GM21717 (cell line): ENCODE measurements around the gene SETD2.
A peak's percentile ranks its signal among the peaks of the same experiment; 100 is the strongest.

ENCODE experiments used
- ATAC-seq: cut with Tn5 transposase; IDR thresholded peaks from one replicate; pipeline ENCODE4 v1.9.1; 2021; ENCODE audit warnings: mild to moderate bottlenecking, moderate library complexity; ENCODE audit not compliant: unreplicated experiment

Gene SETD2

GRCh38 chr3:46987743-46988401, 176.0 kb downstream of the SETD2 start:
- ATAC-seq: peak; percentile 65

- peak; percentile 2 for ATAC-seq
These were observed 176.6 kb downstream of the SETD2 start for GRCh38 chr3:46987319-46987742.

DNA sequence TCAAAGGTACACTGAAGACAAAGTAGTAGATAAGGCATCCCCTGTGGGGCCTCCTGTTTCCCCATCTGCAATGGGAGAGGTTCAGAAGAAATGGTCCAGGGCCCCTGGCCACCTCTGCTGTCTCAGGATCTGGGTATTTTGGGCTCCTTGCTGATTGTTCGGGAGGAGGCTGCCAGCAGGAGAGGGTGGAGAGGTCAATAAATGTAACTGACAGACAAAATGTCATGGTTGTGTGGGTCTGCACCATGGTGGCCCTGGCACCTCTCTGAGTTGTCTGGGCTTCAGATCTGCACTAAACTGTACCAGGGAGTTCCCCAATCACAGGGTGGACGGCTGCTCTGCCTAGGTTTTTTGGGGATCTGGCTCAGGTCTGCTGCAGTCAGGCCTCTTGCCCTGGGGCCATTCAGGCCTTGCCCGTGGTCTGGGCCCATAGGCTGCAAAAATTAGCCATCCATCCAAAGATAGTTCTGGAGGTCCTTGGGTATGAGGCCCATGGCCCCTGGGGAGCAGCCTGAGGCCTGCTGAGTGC, 177.1 kb downstream of the SETD2 start:
- no peak for ATAC-seq

- ATAC-seq: no peak
These were observed 177.7 kb downstream of the SETD2 start for GRCh38 chr3:46986055-46986730.

DNA sequence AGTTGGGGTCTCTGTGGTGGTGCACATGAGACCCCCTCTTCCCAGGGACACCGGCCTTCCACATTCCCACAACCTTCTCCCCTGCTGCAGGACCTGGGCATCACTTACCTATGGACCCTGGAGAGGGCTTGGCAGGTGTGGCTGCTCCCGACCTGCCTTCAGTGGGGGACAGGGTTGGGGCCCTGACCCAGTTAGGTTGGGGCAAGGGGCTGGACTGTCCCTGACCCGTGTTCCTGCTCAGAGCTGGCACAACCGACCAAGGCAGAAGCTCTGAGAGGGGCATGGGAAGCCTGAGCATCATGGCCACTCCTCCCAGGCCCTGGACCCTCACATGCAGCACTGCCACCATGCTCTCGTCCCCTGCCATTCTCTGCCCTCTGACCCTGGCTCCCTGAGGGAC, 178.3 kb downstream of the SETD2 start:
- no peak for ATAC-seq

- ATAC-seq: no peak
These were observed 179.1 kb downstream of the SETD2 start for GRCh38 chr3:46984591-46985459.

DNA sequence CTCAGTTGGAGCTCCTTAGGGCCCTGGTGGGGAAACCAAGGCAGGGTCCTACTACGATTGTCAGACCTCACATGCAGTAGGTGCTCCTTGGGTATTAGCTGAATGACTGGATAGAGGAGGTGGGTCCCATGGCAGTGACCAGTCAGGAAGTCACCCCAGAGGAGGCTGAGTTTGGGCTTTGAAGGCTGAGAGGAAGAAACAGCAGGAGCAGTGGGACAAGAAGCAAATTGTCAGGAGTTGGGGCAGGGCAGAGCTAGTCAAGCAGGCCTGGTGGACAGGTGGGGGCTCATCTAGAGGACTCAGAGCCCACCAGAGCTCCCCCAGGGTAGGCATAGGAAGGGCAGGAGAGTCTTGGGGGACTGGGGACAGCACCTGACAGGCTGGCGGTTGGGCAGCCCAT, 181.4 kb downstream of the SETD2 start:
- no peak for ATAC-seq

- ATAC-seq: no peak
These were observed 181.9 kb downstream of the SETD2 start for GRCh38 chr3:46981932-46982471.

GRCh38 chr3:46979958-46980497, 183.9 kb downstream of the SETD2 start:
- ATAC-seq: peak; percentile 1

GRCh38 chr3:46978985-46979944, 184.6 kb downstream of the SETD2 start, which contains the start of gene NBEAL2:
Gene NBEAL2 (plus strand): TSS chr3:46979666. CDS start chr3:46979862, 196 bp downstream.
- ATAC-seq: peak; percentile 55

DNA sequence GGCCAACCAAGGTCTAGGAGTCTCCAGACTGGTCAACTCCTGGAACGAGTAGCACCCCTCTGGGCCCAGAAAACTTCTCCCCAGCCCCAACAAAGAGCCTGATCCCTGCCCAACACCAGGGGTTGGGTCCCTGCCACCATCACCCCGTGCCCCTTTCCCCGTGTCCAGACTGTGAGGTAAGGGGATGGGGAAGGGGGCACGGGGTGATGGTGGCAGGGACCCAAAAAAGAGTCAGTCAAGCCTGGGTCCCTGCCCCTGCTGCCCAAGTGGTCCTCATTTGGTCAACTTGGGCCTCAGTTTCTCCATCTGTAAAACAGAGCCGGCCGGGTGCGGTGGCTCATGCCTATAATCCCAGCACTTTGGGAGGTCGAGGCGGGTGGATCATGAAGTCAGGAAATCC, 185.5 kb downstream of the SETD2 start:
- ATAC-seq: no peak

DNA sequence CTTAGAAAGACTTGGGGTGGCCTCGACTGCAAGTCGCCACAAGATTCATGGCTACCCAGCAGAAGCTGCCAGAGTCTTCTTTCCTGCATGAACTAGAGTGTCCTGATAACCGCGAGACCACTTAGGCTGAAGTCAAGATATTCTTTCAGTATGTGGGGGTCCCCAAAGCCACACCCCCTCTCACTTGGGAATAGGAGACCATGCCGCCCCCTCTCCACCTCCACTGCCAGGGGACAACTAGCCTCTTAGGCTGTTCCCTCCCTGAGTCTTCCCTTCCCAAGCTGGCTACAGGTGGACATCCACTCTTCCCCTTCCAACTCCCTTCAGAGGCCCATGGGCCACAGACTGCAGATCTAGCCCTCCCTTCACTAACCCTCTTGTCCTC, 186.1 kb downstream of the SETD2 start:
- ATAC-seq: no peak

DNA sequence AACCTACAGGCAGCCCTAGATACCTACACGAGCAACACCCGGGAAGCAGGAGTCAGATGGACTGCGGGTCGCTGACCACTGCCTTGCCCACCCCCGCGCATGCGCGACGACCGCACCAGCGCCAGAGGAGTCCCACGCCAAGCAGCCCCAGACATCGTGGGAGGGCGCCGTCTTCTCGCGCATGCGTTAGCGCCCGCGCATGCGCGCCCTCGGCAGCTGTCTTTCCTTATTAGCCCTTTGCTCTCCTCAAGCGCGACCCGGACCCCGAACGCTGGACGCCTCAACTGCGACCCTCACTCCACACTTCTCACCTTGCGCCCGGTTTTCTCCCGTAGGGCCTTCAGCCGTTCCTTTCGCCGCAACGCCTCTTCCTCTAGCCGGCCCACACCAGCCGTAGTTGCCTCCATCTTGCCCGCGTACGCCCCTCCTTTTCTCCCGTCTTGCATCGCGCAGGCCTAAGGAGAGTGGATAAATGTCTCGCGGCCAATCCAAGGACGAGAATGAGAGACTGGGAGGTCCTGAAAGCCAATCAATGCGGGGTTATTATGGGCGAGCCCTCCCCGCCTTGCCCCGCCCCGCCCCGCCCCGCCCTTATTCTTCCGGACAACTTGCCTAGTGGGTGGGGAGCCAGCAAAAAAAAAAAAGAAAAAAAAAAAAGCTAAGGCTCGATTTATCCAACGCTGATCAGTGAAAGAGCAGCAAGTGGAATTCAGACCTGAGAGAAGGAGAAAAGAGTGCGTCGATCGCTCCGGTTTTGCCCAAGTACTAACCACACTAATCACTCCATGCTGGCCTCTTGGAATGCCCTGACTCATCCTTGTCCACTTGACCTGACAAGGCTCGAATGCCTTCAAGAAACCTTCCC, 187.4 kb downstream of the SETD2 start, which contains the start of gene CCDC12:
CCDC12 (minus strand) TSS at position 420 of the 865 bp plus-strand sequence; CDS start at position 407, 13 bp downstream.
- ATAC-seq: peak; percentile 50

GRCh38 chr3:46974421-46975171, 189.3 kb downstream of the SETD2 start:
- ATAC-seq: no peak

DNA sequence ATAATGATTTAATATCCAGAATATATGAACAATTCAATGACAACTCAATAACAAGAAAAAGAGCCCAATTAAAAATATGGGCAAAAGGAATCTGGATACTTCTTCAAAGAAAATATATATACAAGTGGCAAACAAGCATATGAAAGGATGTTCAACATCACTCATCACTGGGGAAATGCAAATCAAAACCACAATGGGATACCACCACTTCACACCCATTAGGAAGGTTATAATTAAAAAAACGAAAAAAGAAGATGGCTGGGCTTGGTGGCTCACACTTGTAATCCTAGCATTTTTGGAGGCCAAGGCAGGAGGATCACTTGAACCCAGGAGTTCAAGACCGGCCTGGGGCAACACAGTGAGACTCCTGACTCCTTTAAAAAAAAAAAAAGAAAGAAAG, 191.5 kb downstream of the SETD2 start:
- ATAC-seq: no peak

GRCh38 chr3:46971742-46972141, 192.2 kb downstream of the SETD2 start:
- ATAC-seq: no peak

DNA sequence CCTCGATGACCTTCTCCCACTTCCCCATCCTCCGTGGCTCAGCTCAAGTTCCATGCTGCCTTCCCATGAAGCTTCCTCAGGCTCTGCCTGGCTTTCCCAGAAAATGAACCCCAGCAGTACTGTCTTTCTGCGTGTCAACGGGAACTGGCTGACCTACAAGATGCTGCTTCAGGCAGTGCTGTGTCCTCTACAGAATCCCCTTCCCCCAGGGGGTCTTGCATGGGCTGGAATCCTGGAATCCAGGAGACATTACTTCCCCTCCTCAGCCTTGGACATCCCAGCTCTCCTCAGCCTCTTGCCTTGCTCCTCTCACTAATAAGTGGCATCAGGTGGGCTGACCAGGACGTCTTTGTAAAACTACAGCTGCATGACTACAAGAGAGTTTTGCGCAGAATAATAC, 192.8 kb downstream of the SETD2 start:
- ATAC-seq: no peak
